Peyer's patch (tissue), 4 donors: ENCODE data around the gene FAM120A.

Experiments
- CTCF ChIP-seq, 6 experiments: fragments of 450-650 bp in 4 of 6; fragments of 200-600 bp in 2 of 6; sonication (generic) in 1 of 6; IDR thresholded peaks; one replicate each; pipeline ENCODE4 v1.5.1; 2017 to 2019; ENCODE audit warnings: antibody characterized with exemption in 6 of 6, mild to moderate bottlenecking in 3 of 6, moderate library complexity in 1 of 6
- POLR2A ChIP-seq, 2 donors: fragments of 450-650 bp; IDR thresholded peaks; one replicate each; pipeline ENCODE4 v1.5.1; 2017; ENCODE audit warnings: antibody characterized with exemption in 2 of 2, mild to moderate bottlenecking in 2 of 2, moderate library complexity in 2 of 2

- TF ChIP-seq CTCF (IDR thresholded peaks at IDR 0.05): no peak
- no peak for TF ChIP-seq POLR2A (IDR thresholded peaks at IDR 0.05)
Measured at GRCh38 chr9:93467462-93467861, 16.0 kb downstream of the FAM120A start.
